Bone marrow (tissue), 2 donors: ENCODE measurements around the gene ZBTB11.
"Not testable (repeated sequence)": the region's sequence is repeated elsewhere in the genome, so short reads cannot be mapped to it uniquely, and the experiment has no call there.

Source experiments
- DNase-seq, 2 donors: peaks; one replicate each; lab custom pipeline; 2025; lab: John Stamatoyannopoulos, UW

Gene ZBTB11, protein sequence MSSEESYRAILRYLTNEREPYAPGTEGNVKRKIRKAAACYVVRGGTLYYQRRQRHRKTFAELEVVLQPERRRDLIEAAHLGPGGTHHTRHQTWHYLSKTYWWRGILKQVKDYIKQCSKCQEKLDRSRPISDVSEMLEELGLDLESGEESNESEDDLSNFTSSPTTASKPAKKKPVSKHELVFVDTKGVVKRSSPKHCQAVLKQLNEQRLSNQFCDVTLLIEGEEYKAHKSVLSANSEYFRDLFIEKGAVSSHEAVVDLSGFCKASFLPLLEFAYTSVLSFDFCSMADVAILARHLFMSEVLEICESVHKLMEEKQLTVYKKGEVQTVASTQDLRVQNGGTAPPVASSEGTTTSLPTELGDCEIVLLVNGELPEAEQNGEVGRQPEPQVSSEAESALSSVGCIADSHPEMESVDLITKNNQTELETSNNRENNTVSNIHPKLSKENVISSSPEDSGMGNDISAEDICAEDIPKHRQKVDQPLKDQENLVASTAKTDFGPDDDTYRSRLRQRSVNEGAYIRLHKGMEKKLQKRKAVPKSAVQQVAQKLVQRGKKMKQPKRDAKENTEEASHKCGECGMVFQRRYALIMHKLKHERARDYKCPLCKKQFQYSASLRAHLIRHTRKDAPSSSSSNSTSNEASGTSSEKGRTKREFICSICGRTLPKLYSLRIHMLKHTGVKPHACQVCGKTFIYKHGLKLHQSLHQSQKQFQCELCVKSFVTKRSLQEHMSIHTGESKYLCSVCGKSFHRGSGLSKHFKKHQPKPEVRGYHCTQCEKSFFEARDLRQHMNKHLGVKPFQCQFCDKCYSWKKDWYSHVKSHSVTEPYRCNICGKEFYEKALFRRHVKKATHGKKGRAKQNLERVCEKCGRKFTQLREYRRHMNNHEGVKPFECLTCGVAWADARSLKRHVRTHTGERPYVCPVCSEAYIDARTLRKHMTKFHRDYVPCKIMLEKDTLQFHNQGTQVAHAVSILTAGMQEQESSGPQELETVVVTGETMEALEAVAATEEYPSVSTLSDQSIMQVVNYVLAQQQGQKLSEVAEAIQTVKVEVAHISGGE

DNA sequence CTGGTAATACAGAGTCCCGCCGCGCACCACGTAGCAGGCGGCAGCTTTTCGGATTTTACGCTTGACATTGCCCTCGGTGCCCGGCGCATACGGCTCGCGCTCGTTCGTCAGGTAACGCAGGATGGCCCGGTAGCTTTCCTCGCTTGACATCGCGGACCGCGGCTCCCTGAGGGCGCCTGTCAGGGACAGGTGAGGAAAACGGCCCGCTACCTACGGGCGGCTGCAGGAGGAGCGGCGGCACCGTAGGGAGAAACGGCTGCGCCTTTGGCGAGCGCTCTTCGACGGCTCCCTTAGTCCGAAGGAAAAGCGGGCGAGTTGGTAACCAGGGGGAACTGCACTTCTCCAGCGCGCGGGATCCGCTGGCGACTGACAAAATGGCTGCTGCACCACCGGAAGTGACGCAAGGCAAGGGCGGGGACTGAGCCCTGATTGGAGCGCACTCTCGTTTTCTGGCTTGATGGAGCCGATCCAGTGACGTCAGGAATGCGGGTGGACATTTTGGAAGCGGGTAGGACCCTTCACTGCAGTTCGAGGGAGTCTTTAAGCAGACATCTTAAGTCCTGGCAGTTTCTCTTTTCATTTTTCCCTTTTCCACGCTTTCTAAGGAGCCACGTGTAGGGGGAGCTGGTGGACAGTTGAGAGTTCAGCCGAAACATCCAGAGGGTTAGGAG lies at the start of gene ZBTB11:
Gene ZBTB11 (minus strand): TSS at position 368 of the 671 bp plus-strand sequence. CDS start 218 bp downstream, at position 150.
- no peak for DNase-seq

DNA sequence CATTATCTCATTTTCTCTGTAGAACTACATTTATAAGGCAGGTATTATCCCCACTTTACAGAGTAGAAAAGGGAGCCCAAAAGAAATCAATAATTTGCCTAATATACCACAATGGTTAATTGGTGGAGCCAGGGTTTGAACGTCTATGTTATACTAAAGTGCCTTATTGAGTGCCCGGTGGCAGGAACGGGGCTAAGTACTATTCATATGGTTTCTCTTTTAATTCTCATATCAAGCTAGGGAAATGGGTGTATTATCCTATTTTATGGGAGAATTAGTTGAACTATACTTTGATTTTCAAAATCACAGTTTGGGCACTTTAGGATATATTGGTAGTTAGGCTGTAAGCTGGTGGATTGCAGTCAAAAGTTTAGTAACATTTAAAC lies 49.0 kb upstream of the ZBTB11 start:
- DNase-seq = no peak

DNA sequence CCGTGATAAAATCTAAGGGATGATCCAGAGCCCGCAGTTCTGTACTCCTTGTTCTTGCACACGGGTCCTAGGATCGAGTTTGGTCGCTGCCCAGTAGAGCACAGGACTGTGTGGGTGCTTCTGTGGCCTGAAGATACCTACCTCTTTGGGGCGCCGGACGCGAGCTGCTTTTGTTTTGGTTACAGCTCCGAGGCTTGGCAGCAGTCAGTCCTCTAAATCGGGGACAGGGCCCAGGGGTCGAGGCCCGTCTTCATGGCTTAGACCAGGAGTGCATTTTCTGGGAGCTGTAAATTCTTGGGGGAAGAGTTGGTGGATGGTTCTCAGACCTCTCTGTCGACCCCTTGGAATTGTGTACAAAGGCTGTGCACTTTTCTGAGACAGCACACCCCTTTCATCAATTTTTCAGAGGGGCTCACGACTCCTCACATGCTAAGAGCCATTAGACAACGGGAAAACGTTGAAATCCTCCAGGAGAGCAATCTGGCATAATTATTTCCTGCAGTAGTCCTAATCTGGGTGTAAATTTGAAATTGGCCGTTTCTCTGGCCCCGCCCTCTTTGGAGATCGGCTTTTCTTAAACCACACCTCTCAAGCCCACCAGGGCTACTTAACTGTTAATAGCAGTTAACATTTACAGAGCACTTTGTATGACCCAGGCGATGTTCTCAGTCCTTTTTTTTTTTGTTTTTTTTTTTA lies 48.4 kb upstream of the ZBTB11 start:
- DNase-seq = no peak

DNA sequence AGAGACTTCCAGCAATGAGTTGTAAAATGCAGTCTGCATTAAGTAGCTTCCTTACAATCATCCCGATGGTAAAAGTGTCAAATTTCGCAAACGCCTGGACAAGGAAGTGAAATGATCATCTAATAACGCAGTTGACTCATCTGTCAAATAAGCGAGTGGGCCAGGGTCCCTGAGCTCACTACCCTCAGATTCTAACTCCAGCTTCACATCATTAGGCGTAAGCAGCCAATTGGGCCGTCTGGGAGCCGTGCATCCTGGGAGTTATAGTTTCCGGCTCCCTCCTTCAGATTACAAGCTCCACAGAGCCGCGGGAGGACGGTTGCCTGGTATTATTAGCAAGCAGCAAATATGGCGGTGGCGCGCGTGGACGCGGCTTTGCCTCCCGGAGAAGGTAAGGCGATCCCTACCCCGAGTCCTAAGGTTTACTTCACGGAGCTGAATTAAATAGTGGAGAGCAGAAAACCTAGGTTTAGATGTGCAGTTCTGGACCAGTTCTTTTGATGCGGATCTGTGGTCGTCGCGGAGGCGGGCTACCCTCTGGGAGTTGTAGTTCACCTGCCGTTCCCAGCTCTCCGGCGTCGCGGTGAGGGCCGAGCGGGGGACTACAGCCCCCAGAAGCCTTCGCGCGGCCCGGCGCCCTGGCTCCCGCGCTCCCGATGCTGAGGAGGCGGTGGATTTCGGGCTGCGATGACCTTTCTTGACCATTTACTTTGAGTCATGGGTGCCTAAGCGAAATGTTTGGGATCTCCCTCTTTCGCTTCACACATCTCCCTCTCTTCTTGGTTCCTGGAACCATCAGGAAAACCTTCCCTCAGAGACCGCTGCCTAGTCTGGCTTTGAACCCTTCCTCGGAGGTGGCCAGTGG lies 47.6 kb upstream of the ZBTB11 start, which contains the start of gene CEP97:
Gene CEP97 (plus strand): TSS at position 286 of the 865 bp plus-strand sequence. CDS start 63 bp downstream, at position 349.
- DNase-seq = peak; percentile 87 to 93

DNA sequence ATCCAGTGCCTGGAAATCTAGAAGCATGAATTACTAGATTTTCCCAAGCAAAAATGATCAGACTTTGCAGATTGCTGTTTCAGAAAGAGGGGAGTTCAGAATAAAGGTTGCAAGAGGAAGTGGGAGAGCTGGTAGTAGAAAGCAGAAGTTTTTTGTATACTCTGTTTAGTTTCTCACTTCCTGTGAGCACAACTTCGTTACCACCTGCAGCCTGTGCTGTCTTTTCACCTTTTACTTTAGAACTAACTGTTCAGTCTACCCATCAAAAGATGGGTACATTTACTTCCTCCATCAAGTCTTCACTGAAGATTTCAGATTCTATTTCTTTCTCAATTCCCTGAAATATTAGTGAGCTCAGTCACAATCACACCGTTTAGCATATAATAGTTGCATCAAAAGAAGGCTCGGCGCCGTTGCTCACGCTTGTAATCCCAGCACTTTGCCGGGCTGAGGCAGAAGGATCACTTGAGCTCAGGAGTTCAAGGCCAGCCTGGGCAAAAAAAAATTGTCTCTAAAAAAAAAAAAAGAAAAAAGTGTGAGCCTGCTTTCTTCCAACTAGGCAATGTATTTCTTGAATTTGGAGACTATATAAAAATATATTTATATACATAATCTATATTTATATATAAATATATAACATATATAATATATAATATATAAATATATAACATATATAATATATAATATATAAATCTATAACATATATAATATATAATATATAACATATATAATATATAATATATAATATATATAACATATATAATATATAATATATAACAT lies 45.7 kb upstream of the ZBTB11 start:
- peak in 1 of 2 donors; percentile 61 for DNase-seq

DNA sequence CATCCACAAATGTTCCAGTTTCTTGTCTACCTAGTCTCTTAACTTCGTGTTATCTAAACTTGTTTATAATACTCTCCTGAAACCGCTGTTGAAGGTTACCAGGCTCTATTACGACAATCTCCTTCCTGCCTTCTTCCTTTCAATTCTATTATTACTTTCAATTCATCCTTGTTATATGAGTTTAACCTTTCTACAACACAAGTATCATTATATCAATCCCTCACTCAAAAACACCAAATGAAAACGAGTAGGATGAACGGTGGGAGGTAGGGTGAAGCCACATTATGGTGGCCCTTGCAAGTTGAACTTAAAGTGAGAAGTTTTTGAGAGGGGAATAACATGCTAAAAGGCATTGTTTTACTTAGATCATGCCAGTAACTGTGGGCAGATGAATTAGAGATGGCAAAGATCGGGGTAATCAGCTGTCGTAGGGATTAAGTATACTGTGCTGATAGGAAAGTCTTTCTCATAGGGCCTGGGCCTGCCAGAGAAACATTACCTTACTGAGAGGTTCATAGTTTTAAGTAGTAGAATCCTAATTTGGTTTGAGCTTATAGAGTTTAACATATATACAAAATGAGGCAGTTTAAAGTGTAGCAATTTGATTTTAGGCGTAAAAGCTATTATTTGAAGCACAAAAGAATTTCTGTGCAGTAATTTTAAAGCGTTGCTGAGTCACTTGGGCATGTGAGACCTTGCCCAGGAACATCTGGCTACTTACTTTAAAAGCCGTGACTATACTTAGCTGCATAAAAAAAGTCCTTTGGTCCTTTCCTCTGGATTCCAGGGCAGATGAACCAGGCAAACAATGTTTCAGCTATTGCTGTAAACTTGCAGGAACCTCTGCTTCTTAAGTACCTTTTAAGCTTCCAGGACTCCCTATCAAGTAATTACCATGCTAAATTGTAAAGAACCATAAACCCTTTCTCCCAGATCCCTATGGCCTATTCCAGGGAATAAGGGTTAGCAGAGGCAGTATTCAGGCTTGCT lies 44.2 kb upstream of the ZBTB11 start:
- no peak for DNase-seq

DNA sequence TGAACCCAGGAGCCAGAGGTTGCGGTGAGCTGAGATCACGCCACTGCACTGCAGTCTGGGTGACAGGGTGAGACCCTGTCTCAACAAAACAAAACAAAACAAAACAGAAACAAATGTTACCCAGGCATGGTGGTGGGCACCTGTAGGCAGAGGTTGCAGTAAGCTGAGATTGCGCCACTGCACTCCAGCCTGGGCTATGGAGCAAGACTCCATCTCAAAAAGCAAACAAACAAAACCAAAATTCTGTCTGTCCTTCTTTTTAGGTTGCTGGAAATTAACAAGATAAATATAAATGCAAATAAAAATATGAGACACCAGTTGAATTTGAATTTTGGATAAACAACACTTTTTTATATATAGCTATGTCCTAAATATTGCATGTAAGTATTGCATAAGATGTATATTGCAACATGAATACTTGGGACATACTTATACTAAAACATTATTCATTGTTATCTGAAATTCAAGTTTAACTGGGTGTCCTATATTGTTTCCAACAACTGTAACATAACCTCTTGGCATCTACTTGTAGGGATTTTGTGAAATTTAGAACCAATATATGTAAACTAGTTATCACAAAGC lies 42.8 kb upstream of the ZBTB11 start:
- no peak for DNase-seq

DNA sequence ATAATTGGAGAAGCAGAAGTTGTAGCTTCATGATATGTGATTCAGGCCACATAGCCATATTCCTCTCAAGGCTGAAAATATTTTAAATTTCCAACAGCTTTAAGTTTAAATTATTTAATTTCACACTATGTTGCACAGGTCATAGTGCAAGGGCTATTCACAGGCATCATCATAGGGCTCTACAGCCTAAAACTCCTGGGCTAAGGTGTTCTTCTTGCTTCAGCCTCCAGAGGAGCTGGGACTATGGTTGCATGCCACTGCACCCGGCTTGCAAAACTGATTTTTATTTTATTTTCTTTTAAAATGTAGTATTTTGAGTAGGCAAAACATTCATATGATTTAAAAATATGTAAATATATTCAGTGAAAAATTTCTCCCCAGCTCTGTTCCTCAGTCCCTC lies 41.5 kb upstream of the ZBTB11 start:
- no peak for DNase-seq

DNA sequence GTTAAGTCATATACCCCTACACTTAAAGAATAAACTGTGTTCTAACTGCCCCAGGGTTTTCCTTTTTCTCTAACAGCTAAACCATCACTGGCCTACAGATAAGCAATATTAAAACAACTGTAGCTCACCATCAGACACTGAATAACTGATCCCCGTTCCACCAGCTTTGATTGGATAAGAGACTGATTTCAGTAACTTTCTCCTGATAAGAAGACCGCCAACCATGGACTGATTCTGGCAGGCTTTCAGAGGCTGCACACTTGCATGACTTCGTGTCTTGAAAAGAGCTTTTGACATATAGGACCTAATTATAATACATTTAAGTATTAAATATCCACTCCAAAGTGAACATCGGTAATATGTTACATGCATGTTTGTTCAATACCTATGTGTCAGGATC lies 32.2 kb upstream of the ZBTB11 start:
- DNase-seq = no peak

DNA sequence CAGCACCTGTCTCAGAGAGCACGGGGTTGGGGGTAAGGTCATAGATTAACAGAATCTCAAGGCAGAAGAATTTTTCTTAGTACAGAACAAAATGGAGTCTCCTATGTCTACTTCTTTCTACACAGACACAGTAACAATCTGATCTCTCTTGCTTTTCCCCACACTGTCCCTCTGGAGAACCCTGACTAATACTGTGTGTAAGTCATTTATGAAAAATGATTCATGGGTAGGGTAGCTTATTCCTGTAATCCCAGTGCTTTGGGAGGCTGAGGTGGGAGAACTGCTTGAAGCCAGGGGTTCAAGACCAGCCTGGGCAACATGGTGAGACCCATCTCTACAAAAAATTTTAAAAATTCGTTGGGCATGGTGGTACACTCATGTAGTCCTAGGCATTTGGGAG lies 27.7 kb upstream of the ZBTB11 start:
- not testable (repeated sequence) for DNase-seq

DNA sequence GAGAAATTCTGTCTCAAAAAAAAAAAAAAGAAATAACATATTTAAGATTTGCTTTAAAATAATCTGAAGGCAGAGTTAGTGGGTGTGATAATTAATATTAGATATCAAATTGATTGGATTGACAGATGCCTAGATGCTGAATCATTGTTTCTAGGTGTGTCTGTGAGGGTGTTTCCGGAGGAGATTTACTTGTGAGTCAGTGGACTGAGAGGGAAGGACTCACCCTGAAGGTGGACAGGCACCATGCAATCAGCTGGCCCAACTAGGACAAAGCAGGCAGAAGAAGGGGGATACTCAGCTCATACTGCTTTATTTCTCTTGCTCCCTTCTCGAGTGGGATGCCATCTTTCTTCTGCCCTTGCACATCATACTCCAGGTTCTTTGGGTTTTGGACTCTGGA lies 26.2 kb upstream of the ZBTB11 start:
- DNase-seq = no peak

DNA sequence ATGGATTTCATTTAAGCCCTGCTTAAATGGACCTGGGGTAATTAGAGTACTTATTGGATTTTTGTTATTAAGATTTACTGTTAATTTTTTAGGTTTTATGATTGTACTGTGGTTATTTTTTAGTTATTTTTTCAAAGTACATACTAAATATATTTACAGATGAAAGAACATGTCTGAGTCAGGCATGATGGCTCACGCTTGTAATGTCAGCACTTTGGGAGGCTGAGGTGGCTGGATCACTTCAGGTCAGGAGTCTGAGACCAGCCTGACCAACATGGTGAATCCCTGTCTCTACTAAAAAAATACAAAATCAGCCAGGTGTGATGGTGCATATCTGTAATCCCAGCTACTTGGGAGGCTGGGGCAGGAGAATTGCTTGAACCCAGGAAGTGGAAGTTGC lies 25.8 kb upstream of the ZBTB11 start:
- no peak for DNase-seq

DNA sequence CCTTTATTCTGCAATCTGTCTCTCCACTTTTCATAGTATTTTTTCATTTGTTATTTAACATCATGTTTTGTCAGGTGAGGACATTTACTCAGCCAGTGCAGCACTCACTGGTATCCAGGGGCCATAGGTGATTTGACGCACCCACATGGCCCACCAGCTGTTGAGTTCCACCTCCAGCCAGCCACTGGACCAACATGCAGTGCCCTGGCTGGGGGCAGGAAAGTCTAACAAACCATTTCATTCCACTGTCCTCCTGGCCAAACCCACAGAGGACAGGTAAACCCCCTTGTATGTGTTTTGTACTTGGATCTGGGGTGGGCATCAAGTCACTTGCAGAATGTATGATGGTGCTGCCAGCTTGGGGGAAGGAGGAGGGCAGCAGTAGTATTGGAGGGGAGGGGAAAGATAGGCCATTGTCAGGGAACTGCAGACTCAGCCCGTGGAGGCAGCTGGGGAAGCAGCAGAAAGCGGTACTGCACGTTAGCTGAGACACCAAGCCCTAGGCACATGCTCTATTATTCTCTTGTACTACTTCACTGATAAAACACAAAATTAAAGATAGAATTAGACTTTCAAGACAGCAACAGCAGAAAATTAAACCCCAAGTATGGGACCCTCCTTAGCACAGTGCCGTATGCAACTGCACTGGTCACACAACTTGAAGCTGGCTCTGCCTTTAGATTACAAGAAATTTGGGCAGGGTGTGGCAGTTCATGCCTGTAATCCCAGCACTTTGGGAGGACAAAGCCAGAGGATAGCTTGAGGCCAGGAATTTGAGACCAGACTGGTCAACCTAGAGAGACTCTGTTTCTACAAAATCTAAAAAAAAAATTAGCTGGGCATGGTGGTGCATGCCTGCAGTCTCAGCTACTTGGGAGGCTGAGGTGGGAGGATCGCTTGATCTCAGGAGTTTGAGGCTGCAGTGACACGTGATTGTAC lies 25.0 kb upstream of the ZBTB11 start:
- no peak for DNase-seq

DNA sequence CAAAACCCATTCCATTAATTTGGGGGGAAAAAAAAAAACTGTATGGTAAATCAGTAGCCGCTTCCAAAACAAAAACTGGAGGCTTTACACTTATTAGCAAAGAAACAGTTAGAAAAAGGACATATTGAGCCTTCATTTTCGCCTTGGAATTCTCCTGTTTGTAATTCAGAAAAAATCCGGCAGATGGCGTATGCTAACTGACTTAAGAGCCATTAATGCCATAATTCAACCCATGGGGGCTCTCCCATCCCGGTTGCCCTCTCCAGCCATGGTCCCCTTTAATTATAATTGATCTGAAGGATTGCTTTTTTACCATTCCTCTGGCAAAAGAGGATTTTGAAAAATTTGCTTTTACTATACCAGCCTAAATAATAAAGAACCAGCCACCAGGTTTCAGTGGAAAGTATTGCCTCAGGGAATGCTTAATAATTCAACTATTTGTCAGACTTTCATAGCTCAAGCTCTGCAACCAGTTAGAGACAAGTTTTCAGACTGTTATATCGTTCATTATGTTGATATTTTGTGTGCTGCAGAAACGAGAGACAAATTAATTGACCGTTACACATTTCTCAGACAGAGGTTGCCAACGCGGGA lies 18.9 kb upstream of the ZBTB11 start:
- DNase-seq = no peak

DNA sequence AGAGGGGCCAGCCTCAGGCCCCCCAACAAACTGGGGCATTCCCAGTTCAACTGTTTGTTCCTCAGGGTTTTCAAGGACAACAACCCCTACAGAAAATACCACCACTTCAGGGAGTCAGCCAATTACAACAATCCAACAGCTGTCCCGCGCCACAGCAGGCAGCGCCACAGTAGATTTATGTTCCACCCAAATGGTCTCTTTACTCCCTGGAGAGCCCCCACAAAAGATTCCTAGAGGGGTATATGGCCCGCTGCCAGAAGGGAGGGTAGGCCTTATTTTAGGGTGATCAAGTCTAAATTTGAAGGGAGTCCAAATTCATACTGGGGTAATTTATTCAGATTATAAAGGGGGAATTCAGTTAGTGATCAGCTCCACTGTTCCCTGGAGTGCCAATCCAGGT lies 17.9 kb upstream of the ZBTB11 start:
- not testable (repeated sequence) for DNase-seq

DNA sequence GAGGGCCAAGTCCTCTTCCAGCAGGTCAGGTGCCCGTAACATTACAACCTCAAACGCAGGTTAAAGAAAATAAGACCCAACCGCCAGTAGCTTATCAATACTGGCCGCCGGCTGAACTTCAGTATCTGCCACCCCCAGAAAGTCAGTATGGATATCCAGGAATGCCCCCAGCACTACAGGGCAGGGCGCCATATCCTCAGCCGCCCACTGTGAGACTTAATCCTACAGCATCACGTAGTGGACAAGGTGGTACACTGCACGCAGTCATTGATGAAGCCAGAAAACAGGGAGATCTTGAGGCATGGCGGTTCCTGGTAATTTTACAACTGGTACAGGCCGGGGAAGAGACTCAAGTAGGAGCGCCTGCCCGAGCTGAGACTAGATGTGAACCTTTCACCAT lies 16.6 kb upstream of the ZBTB11 start:
- not testable (repeated sequence) for DNase-seq
